HG02938 (cell line): ENCODE results near the gene C1orf116.
"Not testable (repeated sequence)": the region's sequence is repeated elsewhere in the genome, so short reads cannot be mapped to it uniquely, and the experiment has no call there.

Experiments
- ATAC-seq: cut with Tn5 transposase; IDR thresholded peaks from one replicate; pipeline ENCODE4 v1.9.1; 2021; ENCODE audit warnings: mild to moderate bottlenecking, moderate library complexity; ENCODE audit not compliant: unreplicated experiment

C1orf116 gene

GRCh38 chr1:207059881-207060280 is 27.3 kb upstream of the C1orf116 start:
- ATAC-seq: no peak

GRCh38 chr1:207058878-207059867 is 26.6 kb upstream of the C1orf116 start:
- ATAC-seq: no peak

- no peak for ATAC-seq
These were observed 25.7 kb upstream of the C1orf116 start for GRCh38 chr1:207058252-207058651.

GRCh38 chr1:207056673-207057072 is 24.1 kb upstream of the C1orf116 start:
- ATAC-seq: no peak

DNA sequence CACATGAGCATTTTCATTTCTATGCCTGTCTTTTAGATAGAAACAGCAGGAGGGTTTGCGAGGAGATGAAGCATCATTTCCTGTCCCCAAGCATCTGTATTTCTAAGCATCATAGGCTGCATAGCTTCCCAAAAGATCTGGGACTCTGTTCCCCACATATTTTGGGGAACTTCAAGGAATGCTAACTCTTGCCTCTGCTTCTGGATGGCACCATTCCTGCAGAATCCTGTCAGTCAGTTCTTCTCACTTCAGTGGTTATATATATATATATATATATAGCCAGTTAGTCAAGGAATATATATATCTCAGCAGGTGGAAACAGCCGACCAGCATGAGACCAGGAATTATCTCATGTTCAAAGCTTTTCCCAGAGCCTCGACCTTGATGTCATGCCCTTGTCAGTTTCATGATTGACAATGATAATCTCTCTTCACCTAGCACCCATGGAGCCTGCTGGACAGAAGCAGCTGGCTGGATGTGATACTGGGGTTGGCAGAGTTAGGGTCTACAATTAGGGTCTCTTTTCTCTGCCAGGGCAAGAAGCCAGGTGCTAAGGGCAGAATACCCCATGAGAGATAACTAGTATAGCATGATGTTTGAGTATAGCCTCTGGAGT is 22.9 kb upstream of the C1orf116 start:
- no peak for ATAC-seq

GRCh38 chr1:207054491-207054890 is 21.9 kb upstream of the C1orf116 start:
- ATAC-seq: no peak

GRCh38 chr1:207052911-207053769 is 20.6 kb upstream of the C1orf116 start, which contains the start of gene PFKFB2:
Gene PFKFB2 (plus strand): TSS chr1:207053275. CDS start chr1:207054718, 1,443 bp downstream.
- peak; percentile 80 for ATAC-seq

DNA sequence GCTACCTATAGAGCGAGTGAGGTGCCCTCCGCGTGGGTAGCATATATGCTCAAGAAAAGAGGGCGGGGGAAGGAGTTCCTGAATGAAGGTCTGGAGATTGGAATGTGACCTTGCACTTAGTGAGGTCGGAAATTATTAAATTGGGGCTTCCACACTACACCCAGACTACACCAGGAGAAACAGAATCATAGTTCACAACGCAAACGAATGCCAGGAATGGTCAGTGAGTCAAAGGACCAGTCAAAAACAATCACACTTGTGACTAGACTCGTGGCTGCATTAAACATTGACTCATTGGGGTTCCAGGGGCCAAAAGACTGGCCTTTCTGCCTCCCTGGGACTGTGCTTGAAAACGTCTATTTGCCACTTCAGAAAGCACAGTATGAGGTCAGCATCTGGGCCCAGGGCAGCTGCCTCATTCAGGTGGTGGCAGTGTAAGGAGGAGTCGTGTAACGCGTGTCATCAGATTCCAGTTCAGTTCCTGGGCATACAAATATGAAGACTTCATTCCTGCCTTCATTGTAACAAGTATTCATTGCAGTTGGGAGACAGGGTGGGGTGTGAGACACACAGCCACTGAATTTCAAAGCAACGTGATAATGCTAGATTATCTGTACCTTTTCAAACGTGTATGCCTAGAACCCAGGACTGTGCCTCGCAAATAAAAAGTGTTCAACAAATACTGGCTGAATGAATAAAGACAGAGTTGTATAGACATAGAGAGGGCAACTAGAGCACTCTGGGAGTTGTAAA is 18.8 kb upstream of the C1orf116 start, which contains the start of gene YOD1:
Gene YOD1, minus strand, starts transcription at position 18 of the 753 bp plus-strand sequence. CDS start 178 bp downstream, outside the sequence.
- no peak for ATAC-seq

- ATAC-seq: peak; percentile 46
These were observed 18.1 kb upstream of the C1orf116 start for GRCh38 chr1:207050480-207051190.

DNA sequence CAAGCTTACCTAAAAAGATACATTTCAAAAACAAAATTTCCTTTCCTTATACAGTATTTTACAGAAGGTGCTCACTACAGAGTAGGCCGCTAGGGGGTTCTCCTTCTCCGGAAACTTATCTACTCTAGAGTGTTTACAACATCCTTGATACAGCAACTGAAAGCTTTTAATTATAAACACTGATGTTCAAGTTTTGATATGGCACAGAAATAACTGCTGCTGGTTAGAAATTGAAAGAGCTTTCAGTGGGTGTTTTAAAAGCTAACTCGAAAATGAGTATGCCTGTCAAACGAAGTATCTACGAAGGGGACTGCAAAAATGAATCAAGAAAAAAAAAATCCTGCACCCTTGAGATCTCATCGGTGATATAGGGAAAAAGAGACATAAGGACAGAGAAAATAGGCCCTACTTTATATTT is 17.4 kb upstream of the C1orf116 start:
- ATAC-seq: no peak

DNA sequence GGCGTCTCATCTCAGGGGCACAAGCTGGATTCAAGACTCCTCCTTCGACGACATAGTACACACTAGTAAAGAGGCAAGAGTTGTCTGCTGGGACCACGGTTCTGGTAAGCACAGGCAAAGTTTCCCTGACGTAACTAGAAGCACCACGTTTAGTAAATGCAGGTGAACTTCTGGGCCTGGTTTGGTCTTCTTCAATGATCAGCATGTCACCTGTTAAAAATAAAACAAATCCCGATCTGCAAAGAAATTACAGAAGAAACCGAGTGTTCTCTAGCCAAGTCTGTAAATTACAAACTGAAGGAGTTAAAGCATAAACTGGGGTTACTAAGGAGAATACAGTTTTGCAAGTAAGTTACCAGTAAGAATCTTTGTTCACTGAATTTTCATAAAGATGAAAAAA is 17.0 kb upstream of the C1orf116 start:
- ATAC-seq: no peak

DNA sequence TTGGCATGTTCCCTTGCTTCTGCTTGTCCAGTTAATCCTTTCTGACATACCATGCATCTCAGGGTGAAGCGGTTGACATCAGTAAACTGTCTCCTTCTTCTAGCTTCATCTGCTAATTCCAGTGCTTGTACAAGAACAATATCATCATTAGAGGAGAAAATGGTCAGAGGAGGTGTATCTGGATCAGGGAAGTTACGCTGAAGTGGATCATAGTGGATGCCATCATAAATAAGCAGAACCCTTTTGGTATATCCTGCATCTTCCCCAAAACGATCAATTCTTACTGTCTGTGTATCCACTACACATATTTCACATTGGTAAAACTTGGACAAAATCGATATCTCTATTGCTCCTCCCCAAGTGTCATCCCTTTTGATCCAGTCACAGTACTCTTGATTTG is 16.5 kb upstream of the C1orf116 start:
- no peak for ATAC-seq

- ATAC-seq: no peak
These were observed 15.5 kb upstream of the C1orf116 start for GRCh38 chr1:207048041-207048440.

DNA sequence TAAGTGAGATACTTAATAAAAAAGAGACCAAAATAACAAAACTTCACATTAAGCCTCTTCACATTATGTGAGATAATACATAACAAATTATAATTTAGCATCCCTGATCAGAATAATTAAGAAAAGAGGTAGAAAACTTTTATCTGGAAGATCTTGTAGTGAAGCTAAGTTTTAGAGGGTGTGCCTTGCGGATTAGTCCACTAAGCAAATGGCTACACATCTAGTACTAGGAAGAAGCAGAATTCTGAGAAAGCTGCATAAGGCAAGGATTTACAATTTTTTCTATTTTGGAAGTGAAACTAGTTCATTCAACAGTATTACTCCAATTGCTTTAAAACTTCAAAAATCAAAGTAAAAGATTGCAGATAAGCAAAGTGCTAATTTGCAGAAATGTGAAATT is 14.9 kb upstream of the C1orf116 start:
- ATAC-seq: no peak

DNA sequence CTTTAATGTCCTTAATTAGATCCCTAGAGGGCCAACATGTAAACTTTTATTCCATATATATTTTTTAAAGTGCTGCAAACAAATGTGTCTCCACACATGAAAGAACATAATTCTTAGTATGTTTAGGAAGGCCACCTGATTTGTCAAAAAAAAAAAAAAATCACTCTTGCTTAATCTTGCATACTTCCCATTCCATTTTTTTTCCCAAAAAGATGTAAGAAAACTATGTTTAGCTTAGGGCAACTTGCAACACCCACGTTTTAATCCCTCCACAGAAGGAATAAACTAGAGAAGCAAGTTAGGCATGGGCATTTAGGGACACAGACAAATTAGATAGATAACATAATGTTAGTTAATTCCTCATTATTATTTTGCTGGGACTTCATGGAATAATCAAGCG is 12.9 kb upstream of the C1orf116 start:
- no peak for ATAC-seq

- ATAC-seq: not testable (repeated sequence)
These were observed 8.8 kb upstream of the C1orf116 start for GRCh38 chr1:207041397-207041796.

- no peak for ATAC-seq
These were observed 7.6 kb upstream of the C1orf116 start for GRCh38 chr1:207040181-207040533.

- no peak for ATAC-seq
These were observed 7.0 kb upstream of the C1orf116 start for GRCh38 chr1:207039380-207040180.

- no peak for ATAC-seq
These were observed 4.3 kb upstream of the C1orf116 start for GRCh38 chr1:207036865-207037264.
